Measurements from ENCODE around the gene CD22. TPM values are rescaled to one million over a fixed set of nuclear protein-coding genes. Genes with fewer than 3 reads are reported as not detected.

CD22 gene
- total RNA-seq, 4 donors from 2014 or later, result 3.2 to 11.7 (median 6.2) TPM; not detected in 1

- TF ChIP-seq CTCF (IDR thresholded peaks at IDR 0.05; ENCODE audit: low read depth), result no peak
Measured at GRCh38 chr19:35330475-35330874, 1.5 kb downstream of the CD22 start.

GRCh38 chr19:35331551-35332214 is 2.7 kb downstream of the CD22 start:
- no peak for TF ChIP-seq CTCF (IDR thresholded peaks at IDR 0.05; ENCODE audit: low read depth)

DNA sequence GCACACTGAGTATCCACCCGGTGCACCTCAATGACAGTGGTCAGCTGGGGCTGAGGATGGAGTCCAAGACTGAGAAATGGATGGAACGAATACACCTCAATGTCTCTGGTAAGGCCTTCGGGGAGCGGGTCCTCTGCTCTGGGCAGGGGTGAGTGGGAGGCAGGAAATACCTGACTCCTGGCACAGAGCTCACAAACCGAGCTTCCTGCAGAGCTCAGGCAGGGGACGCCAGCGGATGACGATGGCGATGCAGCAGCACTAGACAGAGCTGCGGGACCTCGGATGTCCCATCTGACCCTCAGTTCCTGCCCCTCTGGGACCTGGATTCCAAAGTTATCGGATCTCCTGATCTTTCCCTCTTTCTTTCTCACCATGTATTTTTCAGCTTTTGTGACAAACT is 3.8 kb downstream of the CD22 start:
- no peak for TF ChIP-seq CTCF (IDR thresholded peaks at IDR 0.05; ENCODE audit: low read depth)

DNA sequence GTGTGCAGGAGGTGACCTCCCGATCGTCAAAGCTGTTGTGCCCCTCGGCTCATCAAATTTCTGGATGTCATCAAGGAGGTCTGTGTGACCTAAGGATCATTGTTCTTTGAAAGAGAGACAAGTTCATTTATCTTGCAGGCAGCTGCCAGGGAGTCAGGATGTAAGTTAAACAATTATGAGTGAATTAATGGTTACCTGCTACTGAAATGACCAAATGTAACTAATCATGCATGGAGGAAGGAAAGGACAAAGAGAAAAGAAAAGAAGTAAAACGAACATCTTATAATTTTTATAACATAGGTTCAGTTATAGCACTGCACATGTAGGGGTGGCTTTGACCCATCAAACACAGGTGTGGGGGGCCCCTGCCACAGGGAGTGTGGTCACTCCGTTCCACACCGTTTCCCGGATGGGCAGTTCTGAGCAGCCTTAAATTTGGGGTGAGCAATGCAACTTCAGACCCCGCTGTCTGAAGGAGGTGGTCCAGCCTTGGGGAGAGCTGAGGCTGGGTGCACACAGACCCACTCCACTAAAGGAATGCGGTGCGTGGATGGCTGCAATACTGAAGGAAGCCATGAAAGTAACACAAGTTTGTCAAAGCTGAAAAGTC is 5.3 kb downstream of the CD22 start:
- TF ChIP-seq CTCF (IDR thresholded peaks at IDR 0.05; ENCODE audit: low read depth), result no peak

DNA sequence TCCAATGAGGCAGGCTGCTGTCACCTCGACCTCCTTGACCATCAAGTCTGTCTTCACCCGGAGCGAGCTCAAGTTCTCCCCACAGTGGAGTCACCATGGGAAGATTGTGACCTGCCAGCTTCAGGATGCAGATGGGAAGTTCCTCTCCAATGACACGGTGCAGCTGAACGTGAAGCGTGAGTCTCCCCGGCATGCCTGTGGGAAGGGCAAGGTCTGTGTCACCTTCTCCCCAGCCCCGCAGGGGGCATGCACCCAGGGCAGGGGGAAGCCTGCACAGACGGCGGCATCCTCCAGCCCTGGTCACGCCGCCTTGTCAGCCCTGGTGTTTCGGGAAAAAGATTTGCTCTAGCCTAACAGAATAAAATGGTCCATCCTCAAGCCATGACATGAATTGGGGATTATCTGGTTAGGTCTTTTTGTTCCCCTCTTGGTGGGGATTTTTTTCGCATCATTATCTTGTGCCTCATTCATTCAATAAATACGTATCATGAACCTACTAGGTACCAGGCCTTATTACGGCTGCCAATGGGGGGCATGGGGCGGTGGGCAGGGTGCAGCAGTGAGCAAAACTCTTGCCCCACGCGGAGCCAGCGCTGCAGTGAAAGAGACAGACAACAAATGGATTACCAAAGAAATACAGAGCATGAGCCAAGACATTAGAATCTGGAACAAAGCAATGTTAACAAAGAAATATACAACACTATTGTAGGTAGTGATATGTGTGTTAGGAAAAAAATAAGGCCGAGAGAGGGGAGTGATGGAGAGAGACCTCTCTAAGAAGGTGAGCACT is 7.4 kb downstream of the CD22 start:
- TF ChIP-seq CTCF (IDR thresholded peaks at IDR 0.05; ENCODE audit: low read depth), result no peak

GRCh38 chr19:35337097-35337983 is 8.4 kb downstream of the CD22 start:
- TF ChIP-seq CTCF (IDR thresholded peaks at IDR 0.05; ENCODE audit: low read depth), result no peak
